GM18508 (cell line): ENCODE measurements around the gene SORCS2.

Experiments
- ATAC-seq: cut with Tn5 transposase; IDR thresholded peaks from one replicate; pipeline ENCODE4 v1.9.1; 2021; ENCODE audit warnings: moderate number of reproducible peaks; ENCODE audit not compliant: insufficient read depth, unreplicated experiment

SORCS2 gene

GRCh38 chr4:7183780-7184460 lies 8.4 kb upstream of the SORCS2 start:
- ATAC-seq = no peak

DNA sequence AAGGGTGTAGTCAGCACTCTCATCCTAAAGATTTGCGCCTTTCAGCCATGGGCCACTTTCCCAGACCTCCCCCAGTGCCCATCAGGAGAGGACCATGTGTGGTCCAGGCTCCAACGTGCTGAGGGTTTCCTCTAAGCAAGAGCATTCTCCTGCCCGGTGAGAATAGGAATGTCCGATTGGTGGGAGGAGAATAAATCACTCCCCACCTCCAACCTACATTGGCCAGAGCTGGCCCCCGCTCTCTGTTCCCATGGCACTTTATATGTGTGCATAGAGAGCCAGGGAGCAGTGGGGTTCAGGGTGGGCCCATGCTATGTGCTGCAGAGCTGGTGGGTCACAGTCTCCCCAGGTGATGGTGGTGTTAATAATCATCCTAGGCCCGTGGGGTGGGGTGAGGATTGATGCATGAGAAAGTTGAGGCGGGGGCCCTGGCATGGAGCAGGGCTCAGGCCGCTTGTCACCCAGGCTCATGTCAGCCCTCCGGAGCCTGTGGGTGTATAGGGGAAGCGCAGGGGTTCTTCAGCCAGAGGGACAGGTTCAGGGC lies 6.8 kb upstream of the SORCS2 start:
- ATAC-seq = no peak

DNA sequence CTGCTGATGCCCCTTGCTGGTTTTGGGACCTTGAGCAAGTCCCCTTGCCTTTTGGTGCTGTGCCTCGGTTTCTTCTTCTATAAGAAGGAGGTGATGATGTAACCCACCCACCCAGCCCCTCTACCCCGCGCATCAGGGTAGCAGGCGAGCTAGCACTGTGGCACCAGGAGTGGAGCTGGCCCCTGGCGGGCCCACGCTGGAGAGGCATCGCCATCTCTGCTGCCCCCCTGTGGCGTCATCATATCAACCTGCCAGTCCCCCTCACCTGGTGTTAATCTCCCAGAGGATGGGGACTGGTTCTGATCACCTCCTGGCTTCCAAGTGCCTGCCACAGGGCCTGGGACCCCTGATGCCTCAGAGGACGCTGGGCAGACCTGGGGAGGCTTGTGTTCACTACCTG lies 6.3 kb upstream of the SORCS2 start:
- ATAC-seq = no peak

DNA sequence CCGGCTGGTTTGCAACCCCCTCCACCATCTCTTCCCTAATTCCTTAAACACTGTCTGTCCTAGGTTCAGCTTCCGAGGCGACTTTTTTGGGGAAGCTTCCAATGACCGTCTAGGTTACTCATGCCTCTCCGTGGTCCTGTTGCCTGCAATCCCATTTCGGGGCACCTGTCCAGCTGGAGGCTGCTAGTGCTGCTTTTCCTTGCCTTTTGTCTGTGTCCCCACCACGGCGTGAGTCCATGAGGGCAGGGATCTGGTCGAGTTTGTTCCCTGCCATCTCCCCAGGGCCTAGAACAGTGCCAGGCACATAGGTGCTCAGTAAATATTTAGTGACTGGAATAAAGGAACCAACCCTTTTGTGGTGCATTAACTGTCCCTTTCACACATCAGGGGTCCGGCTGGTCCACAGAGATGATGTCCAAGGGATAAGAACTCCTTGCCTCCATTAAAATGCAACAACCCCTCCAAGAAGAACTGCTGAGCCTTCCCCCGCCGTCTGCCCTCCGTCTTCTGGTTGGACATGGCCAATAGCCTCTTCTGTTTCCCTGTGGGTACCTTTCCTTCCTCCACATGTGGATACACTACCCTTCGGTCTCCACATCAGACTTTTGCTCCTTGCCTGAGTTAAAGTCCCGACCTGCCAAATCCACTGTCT lies 5.7 kb upstream of the SORCS2 start:
- ATAC-seq = no peak

DNA sequence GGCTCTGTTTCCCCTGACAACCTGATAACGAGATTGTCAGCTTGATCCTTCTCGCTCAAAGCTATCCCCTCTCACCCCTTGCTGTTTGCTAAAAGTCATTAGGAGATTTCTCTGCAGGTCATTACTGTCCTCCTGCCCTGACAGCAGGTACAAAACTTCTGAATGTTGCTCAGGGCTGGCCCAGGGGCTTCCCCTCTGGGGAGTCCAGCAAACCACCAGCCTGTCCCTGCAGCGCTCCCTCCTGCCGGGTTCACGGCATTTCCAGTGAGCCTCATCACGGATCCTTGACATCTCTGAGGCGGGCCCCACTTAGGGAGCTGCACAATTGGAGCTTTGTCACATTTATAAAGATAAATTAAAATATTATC lies 5.2 kb upstream of the SORCS2 start:
- no peak for ATAC-seq

DNA sequence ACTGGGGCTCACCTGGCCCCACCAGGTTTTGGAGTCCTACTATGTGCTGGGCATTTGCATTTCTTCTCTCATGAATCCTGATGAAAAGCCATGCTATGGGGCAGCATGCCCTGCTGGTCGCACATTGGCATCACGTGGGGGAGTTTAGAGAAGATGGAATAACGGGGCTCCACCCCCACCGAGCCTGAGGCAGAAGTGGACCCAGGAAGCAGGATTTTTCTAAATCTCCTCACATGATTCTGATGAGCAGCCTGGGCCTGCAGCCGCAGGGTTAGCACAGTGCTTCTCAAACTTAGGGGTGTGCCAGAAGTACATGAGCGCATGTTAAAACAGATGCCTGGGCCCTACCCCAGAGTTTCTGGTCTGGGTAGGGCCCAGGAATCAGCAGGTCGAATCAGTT lies 4.6 kb upstream of the SORCS2 start:
- no peak for ATAC-seq

- no peak for ATAC-seq
Measured at GRCh38 chr4:7189066-7189465, 3.3 kb upstream of the SORCS2 start.

- no peak for ATAC-seq
Measured at GRCh38 chr4:7189475-7190277, 2.7 kb upstream of the SORCS2 start.

DNA sequence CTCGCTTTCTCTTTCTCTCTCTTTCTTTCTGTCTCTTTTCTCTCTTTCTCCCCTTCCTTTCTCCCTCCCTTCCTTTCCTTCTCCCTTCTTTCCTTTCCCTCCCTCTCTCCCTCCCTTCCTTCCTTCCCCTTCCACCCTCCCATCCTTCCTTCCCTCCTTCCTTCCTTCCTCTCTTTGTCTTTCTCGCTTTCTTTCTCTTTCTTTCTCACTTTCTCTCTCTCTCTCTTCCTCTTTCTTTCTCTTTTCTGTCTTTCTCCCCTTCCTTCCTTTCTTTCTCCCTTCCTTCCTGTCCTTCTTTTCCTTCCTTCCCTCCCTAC lies 2.1 kb upstream of the SORCS2 start:
- no peak for ATAC-seq

DNA sequence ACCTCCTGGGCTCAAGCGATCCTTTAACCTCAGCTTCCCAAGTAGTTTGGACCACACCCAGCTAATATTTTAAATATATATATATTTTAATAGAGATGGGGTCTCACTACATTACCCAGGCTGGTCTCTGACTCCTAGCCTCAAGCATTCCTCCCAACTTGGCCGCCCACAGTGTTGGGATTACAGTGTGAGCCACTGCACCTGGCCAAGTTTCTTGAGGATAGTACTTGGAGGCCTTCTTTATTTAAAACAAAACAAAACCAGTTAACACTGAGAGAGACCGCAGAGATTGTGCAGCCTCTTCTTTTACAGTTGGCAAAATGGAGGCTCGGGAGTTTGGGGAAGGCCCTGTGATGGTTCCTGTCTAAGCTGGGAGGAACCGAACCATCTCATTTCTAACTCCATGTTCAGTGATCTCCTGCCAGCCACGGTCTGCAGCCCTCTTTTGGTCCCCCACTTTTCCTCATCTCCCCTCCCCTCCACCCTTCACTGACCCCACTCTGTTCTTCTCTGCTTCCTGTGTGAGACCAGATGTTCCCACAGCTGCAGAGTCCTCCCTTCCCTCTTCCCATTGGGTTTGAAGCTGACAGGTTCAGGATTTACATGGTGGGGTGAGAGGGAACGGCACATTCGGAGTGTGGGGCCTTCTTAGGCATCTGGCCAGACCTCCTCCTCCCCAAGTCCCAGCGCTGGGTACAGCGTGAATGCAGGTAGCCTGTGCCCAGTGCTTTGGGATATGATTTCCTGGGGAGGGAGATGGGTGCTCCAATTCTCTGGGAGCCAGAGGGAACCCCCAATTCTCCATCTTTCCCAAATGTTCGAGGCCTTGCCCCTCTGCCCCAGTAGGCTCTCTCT lies 1.4 kb upstream of the SORCS2 start:
- ATAC-seq = no peak

DNA sequence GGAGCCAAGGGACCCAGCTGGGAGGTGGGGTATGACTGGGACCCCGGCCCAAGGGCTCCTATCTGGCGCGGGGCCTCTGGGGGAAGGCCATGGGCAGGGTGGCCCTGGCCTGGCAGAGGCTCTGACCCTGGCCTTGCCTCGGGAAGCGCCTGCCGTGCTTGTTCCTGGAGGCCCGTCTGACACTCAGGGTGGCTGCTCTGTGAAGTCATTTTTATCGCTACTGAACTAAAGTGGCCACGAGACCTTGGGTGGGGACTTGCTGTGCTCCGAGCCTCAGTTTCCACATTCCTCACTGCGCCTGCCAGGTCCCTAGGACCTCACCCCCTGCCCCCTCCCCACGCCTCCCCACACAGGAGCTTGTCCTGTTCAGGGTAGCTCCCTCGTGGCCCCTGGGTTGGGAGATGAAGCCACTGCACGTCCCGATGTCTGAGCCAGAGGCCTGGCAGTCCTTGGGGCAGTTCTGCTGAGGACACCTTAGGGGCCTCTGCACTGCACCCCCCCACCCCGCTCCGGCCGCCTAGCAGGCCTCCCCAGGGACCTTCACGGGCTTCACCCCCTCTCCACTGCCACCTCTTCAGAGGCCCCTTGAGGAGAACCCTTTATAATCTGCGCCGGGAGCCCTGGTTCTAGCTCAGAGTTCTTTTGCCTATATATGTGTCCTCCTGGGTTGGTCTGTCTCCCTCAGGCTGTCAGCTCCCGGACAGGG lies 639 bp upstream of the SORCS2 start:
- no peak for ATAC-seq

DNA sequence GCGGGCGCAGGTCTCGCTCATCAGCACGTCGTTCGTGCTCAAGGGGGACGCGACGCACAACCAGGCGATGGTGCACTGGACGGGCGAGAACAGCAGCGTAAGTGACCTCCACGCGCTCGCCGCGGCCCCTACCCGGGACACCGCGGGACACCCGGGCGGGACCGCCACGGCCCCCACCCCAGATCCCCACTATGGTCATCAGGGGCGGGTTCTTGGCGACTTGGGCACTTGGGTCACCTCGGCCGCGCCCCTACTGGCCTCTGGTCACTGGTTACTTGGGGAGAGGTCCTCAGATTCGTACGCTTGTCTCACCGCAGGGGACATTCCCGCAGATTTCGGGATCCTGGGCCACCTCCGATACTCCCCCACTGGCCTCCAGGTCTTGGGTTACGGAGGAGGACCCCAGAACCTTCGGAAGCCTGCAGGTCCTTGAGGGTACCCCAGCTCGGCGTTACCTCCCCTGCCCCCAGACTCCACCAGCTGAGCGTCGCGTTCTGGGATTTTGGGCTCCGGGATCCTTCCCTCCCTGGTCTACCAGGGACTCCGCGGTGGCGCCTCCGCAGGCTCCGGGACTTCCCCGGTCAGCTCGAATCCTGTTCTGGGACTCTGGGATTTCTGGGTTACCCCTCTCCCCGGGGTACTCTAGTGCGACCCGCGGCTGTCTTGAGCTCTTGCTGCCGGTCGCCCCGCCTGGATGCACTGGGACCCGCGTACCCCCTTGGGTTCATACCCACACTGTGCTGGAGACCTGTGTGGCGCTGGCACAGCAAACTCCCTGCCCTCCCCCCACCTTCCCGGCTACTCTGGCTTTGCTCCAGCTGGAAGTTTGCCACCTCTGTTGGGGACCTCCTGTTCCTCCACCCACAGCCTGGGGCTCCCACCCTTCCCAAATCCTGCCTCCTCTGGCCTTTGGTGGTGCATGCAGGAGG lies 956 bp downstream of the SORCS2 start:
- ATAC-seq = no peak

- no peak for ATAC-seq
Measured at GRCh38 chr4:7194251-7195140, 2.2 kb downstream of the SORCS2 start.

GRCh38 chr4:7195141-7195515 lies 2.8 kb downstream of the SORCS2 start:
- ATAC-seq = no peak

- ATAC-seq = no peak
Measured at GRCh38 chr4:7195546-7196287, 3.4 kb downstream of the SORCS2 start.

DNA sequence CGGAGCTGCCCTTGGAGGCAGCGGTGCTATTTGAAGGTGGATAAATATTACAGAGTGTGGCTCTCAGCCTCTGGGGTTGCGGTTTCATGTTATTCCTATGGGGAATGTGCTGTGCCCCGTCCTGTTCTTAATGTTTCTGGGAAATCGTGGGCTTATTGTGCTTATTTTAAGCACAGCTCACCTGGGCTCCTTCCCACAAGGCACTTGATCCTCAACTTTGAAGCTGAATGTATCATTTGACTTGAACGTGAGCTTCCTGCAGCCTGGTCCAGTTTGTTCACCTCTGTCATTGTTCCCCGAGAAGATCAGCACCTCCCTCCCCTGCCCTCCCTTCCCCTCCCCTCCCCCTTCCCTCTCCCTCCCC lies 3.9 kb downstream of the SORCS2 start:
- no peak for ATAC-seq

GRCh38 chr4:7196736-7197135 lies 4.4 kb downstream of the SORCS2 start:
- no peak for ATAC-seq
